Esophagus squamous epithelium (tissue), 5 donors: ENCODE data around the gene WBP2NL. TPM values are rescaled to one million over a fixed set of nuclear protein-coding genes. Genes with fewer than 3 reads are reported as not detected.

Experiments used
- DNase-seq: peaks from one replicate; lab custom pipeline; 2025; lab: John Stamatoyannopoulos, UW
- H3K27ac ChIP-seq, 4 donors: fragments of 200-600 bp; sonication (generic); one replicate each; pipeline ENCODE4 v1.5.1; 2016 to 2019; ENCODE audit warnings: mild to moderate bottlenecking in 1 of 4
- H3K27me3 ChIP-seq, 4 donors: fragments of 200-600 bp; sonication (generic); 1 replicate in 3 of 4; 2 replicates in 1 of 4; pipeline versions ENCODE4 v1.5.1 to v1.6.0; 2017 to 2021; ENCODE audit warnings: antibody characterized with exemption in 1 of 4
- H3K36me3 ChIP-seq, 3 donors: fragments of 200-600 bp; sonication (generic); one replicate each; pipeline ENCODE4 v1.5.1; 2016 to 2019
- H3K4me1 ChIP-seq, 3 donors: fragments of 200-600 bp; sonication (generic); one replicate each; pipeline ENCODE4 v1.5.1; 2017 to 2019
- H3K4me3 ChIP-seq, 4 donors: fragments of 200-600 bp; sonication (generic); 1 replicate in 3 of 4; 2 replicates in 1 of 4; pipeline ENCODE4 v1.5.1; 2016 to 2019; ENCODE audit warnings: mild to moderate bottlenecking in 2 of 4, moderate library complexity in 1 of 4
- H3K9me3 ChIP-seq, 3 donors: fragments of 200-600 bp; sonication (generic); one replicate each; pipeline ENCODE4 v1.5.1; 2016 to 2019
- CTCF ChIP-seq, 6 experiments: fragments of 450-650 bp in 4 of 6; fragments of 200-600 bp in 2 of 6; sonication (generic) in 2 of 6; IDR thresholded peaks; one replicate each; pipeline ENCODE4 v1.5.1; 2016 to 2019; ENCODE audit warnings: antibody characterized with exemption in 6 of 6, mild to moderate bottlenecking in 4 of 6, moderate library complexity in 4 of 6
- POLR2A ChIP-seq, 4 donors: fragments of 450-650 bp; IDR thresholded peaks; one replicate each; pipeline ENCODE4 v1.6.1; 2017; ENCODE audit warnings: antibody characterized with exemption in 4 of 4, mild to moderate bottlenecking in 4 of 4, moderate library complexity in 3 of 4
- WGBS, 2 donors: methylation state at CpG; one replicate each; pipeline ENCODE4 v1.1.5; 2018; 5-methylcytosine and 5-hydroxymethylcytosine counted together
- intact Hi-C: fragments of 100-400 bp; cut with DNase I; formaldehyde crosslinking; loops from one replicate; pipeline ENCODE4 v1.15.0; 2022
- total RNA-seq, 4 donors: library from RNA; depleted of rRNA; stranded (reverse); fragments of >200 nt; gene quantifications; one replicate each; pipeline ENCODE4 v1.1.0, GENCODE V29; 2016
- donor health status: DM: yes; HTN: yes; CAD: no.

The WBP2NL gene
- total RNA-seq, 4 donors from 2014 or later, result 0.08 to 0.95 TPM; not detected in 2

DNA sequence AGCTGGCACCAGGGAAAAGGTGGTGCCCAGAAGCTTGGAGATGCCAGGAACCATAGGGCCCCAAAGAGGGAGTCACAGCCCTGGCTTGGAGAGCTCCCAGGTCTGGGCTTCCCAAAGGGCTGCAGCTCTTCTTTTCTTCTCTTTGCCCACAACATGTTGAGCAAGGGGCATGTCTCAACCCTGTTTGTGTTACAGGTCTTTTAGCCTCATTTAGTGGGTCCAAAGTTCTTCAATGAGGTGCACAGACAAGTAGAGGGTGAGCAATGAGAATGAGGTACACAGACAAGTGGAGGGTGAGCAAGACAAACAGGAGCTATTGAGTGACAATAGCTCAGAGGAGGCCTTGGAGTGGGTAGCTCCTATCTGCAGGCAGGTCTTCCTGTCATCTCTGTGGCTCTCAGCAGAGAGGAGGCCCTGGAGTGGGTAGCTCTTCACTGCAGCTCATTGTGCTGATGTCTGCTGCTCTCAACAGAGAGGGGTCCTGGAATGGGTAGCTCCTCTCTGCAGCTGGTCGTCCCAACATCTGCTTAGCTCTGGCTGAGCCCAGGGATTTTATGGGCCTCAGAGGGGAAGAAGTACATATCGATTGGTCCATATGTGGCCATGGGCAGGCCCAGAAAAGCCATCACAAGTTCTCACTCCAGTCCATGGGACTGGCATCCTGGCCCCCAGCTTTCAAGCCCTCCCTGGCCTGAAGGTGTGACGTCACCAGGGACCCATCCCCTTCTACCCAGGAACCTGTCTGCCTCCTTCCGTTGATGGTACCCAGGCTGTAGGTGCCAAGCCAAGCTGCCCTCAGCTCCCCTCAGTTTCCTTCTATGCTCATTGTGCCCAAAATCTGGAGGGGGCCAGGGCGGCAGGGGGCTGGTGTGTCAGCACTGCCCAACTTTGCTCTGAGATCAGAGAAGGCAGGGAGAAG lies 34.9 kb downstream of the WBP2NL start:
- 88 to 95% methylated on average over 1 to 3 of the region's 5 CpGs for WGBS, 2 donors
- Histone ChIP-seq H3K36me3 (no peaks in the 10 kb centered on the region), H3K4me1 (no peaks in the 10 kb centered on the region), H3K27ac (no peak overlapping the region), H3K9me3 (peaks cover 0 to 13% (median 0%) of the 10 kb centered on the region in 3 donors), H3K27me3 (no peaks in the 10 kb centered on the region), H3K4me3 (no peak overlapping the region)
- no peak for TF ChIP-seq CTCF (IDR thresholded peaks at IDR 0.05)
- TF ChIP-seq POLR2A (IDR thresholded peaks at IDR 0.05), result no peak
- intact Hi-C loops, result no loop called here
- DNase-seq, result no peak

- 77 to 82% methylated on average over 1 to 4 of the region's 8 CpGs for WGBS, 2 donors
- intact Hi-C loops, result no loop called here
- TF ChIP-seq POLR2A (IDR thresholded peaks at IDR 0.05) (no peak), CTCF (IDR thresholded peaks at IDR 0.05) (no peak)
- Histone ChIP-seq H3K9me3 (peaks cover 0 to 13% (median 0%) of the 10 kb centered on the region in 3 donors), H3K27me3 (no peaks in the 10 kb centered on the region), H3K27ac (no peak overlapping the region), H3K4me3 (no peak overlapping the region), H3K36me3 (no peaks in the 10 kb centered on the region), H3K4me1 (no peaks in the 10 kb centered on the region)
- DNase-seq, result no peak
These were observed 36.7 kb downstream of the WBP2NL start for GRCh38 chr22:42035256-42035655.

DNA sequence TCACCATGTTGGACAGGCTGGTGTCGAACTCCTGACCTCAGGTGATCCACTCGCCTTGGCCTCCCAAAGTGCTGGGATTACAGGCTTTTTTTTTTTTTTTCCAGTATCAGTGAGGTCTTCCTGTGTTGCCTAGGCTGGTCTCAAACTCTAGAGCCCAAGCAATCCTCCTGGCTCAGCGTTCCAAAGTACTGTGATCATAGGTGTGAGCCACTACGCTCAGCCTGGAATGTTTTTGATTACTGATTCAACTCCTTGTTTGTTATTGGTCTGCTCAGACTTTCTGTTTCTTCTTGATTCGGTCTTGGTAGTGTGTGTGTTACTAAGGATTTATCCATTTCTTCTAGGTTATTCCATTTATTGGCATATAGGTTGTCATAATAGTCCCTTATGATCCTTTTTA lies 40.7 kb downstream of the WBP2NL start:
- Histone ChIP-seq H3K4me1 (no peaks in the 10 kb centered on the region), H3K9me3 (peaks cover 0 to 16% (median 7%) of the 10 kb centered on the region in 3 donors), H3K27ac (no peak overlapping the region), H3K4me3 (no peak overlapping the region), H3K27me3 (no peaks in the 10 kb centered on the region), H3K36me3 (no peaks in the 10 kb centered on the region)
- WGBS, 2 donors, result 91 to 94% methylated on average over 5 of the region's 5 CpGs
- no peak for DNase-seq
- TF ChIP-seq CTCF (IDR thresholded peaks at IDR 0.05) (no peak), POLR2A (IDR thresholded peaks at IDR 0.05) (no peak)
- intact Hi-C loops, result no loop called here

GRCh38 chr22:42041784-42042183 lies 43.2 kb downstream of the WBP2NL start:
- Histone ChIP-seq H3K27me3 (no peaks in the 10 kb centered on the region), H3K36me3 (no peaks in the 10 kb centered on the region), H3K27ac (no peak overlapping the region), H3K9me3 (peaks cover 0 to 14% (median 7%) of the 10 kb centered on the region in 3 donors), H3K4me3 (no peak overlapping the region), H3K4me1 (no peaks in the 10 kb centered on the region)
- no peak for DNase-seq
- intact Hi-C loops, result no loop called here
- TF ChIP-seq CTCF (IDR thresholded peaks at IDR 0.05) (no peak), POLR2A (IDR thresholded peaks at IDR 0.05) (no peak)

DNA sequence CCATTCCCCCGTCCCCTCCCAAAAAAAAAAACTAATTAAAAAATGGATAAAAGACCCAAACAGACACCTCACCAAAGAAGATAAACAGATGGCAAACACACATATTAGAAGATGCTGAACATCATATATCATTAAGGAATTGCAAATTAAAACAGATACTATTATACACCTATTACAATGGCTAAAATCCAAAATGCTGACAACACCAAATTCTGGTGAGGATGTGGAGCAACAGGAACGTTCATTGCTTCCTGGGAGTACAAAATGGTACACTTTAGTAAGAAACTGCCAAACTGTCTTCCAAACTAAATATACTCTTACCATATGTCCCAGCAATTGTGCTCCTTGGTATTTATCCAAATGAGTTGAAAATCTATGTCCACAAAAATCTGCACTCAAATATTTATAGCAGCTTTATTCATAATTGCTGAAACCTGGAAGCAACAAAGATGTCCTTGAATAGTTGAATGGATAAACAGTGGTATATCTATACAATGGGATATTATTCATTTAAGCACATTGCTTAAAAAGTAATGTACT lies 52.1 kb downstream of the WBP2NL start:
- 63 to 70% methylated on average over 2 of the region's 2 CpGs for WGBS, 2 donors
- no peaks in the 10 kb centered on the region for H3K9me3 ChIP-seq
- no peak overlapping the region for H3K4me3 ChIP-seq
- no peaks in the 10 kb centered on the region for H3K4me1 ChIP-seq
- H3K27ac ChIP-seq, result no peak overlapping the region
- no peak for DNase-seq
- no peaks in the 10 kb centered on the region for H3K36me3 ChIP-seq
- no peaks in the 10 kb centered on the region for H3K27me3 ChIP-seq
- intact Hi-C loops, result no loop called here
- TF ChIP-seq POLR2A (IDR thresholded peaks at IDR 0.05) (no peak), CTCF (IDR thresholded peaks at IDR 0.05) (no peak)
